ENCODE measurements around the gene PICALM.

Gene PICALM

DNA sequence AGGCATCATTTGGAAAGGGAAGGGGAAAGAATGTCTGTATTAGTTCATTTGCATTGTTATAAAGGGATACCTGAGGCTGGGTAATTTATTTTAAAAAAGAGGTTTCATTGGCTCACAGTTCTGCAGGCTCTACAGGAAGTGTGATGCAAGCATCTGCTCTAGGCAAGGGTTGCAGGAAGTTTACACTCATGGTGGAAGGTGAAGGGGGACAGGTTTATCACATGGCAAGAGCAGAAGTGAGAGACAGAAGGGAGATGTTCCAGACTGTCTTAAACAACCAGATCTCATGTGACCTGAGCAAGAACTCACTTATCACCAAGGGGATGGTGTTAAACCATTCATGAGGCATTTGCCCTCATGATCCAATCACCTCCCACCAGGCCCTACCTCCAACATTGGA, 123.1 kb downstream of the PICALM start:
- POLR2A ChIA-PET: no interaction called here
- CTCF ChIA-PET: interaction anchor here (1.2 to 5.6 kb wide), 5 partner anchors 8 to 346 kb away, joined by 3 to 47 read pairs (median 4); partner anchors contain the start of gene CCDC83
- DNase-seq (ENCODE audit: low read depth, low spot score): no peak
- no peak overlapping the region for H3K4me3 ChIP-seq (ENCODE audit: low read depth, low read length)
- TF ChIP-seq, protein P1, sequence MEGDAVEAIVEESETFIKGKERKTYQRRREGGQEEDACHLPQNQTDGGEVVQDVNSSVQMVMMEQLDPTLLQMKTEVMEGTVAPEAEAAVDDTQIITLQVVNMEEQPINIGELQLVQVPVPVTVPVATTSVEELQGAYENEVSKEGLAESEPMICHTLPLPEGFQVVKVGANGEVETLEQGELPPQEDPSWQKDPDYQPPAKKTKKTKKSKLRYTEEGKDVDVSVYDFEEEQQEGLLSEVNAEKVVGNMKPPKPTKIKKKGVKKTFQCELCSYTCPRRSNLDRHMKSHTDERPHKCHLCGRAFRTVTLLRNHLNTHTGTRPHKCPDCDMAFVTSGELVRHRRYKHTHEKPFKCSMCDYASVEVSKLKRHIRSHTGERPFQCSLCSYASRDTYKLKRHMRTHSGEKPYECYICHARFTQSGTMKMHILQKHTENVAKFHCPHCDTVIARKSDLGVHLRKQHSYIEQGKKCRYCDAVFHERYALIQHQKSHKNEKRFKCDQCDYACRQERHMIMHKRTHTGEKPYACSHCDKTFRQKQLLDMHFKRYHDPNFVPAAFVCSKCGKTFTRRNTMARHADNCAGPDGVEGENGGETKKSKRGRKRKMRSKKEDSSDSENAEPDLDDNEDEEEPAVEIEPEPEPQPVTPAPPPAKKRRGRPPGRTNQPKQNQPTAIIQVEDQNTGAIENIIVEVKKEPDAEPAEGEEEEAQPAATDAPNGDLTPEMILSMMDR (IDR thresholded peaks at IDR 0.05; ENCODE audit: insufficient read depth, low read length, missing control alignments): no peak

DNA sequence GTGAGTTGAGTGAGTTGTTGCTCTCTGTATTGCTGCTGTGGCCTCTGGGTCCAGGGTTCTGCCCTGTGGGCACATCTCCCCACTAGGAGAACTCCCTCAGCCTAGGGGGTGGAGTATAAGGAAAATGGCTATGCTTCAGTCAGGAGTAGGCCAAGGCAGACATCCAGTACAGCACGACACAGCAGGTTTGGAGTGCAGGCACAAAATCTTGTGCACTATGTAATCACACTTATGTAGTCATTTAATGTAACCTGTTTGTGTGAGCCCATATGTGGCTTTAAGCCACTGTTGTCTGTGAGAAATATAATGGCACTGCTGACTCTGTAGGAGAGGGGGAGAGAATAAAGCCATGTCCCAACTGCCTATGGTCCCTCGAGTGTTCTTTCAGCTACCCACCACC, 123.6 kb downstream of the PICALM start:
- POLR2A ChIA-PET: no interaction called here
- TF ChIP-seq, protein P1 (IDR thresholded peaks at IDR 0.05; ENCODE audit: insufficient read depth, low read length, missing control alignments): no peak
- CTCF ChIA-PET: interaction anchor here (2.3 to 5.6 kb wide), 2 partner anchors 90 to 347 kb away, joined by 9 to 47 read pairs; partner anchors contain the start of gene CCDC83
- H3K4me3 ChIP-seq (ENCODE audit: low read depth, low read length): no peak overlapping the region
- no peak for DNase-seq (ENCODE audit: low read depth, low spot score)

DNA sequence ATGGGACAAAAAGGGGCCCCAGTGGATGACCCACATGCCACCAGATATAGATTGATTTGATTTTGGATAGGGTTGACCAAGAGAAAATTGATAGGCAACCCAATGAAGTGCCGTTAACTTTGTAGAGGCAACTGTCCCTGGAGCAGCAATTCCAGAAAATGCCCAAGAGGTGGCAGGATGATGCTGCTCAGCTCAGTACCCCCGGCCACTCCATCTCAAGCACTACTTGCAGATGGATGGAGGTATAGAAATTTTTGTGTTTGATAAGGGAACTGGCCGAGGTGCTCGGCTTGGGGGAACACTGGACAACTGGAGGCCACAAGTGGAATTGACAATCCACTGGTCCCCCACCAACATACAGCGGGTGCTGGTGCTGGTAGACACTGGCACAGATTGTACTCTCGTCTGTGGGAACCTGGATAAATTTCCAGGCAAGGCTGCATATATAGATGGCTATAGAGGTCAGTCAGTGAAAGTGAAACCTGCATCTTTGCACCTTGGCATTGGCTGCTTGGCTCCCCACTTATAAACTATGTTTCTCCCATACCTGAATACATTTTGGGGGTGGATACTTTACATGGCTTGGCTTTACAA, 127.4 kb downstream of the PICALM start:
- POLR2A ChIA-PET: no interaction called here
- H3K4me3 ChIP-seq (ENCODE audit: low read depth, low read length): no peak overlapping the region
- CTCF ChIA-PET: interaction anchor here (0.8 to 5.6 kb wide), 6 partner anchors 22 to 351 kb away, joined by 3 to 47 read pairs (median 4); no protein-coding TSS in a partner anchor
- no peak for DNase-seq (ENCODE audit: low read depth, low spot score)
- TF ChIP-seq, protein P1 (IDR thresholded peaks at IDR 0.05; ENCODE audit: insufficient read depth, low read length, missing control alignments): peak; percentile 66

DNA sequence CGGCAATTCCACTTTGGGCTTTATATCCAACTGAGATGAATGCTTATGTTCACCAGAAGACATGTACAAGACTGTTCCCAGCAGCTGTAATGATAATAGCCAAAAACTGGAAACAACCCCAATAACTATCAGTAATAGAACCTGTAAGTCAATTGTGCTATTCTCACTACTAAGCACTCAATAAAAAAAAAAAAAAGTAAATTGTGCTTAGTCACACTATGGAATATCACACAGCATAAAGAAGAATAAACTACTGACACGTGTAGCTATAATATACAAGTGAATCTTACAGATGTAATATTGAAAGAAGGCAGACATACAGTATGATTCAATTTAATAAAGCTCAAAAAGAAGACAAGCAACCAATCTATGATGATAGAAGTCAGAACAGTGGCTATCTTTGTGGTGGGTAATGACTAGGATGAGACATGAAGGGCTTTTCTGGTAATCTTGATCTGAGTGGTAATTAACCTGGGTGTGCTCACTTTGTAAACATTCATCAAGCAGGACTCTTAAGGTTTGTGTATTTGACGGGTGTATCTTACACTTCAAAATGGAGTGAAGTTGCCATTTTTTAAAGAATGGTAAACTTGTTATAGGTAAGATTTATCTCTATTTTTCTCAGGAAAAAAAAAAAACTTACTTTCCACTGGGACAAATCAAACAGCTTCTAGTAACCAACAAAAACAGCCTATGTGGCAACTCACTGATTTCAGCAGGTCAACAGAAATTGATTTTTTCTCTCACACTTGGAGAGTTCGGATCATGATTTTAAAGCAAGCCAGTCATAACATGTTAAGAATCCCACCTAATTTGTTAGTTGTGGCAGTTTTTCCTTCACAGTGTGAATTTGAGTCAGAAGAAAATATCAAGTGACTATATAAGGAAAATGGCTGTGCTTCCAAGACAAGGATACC, 129.5 kb downstream of the PICALM start:
- no peak overlapping the region for H3K4me3 ChIP-seq (ENCODE audit: low read depth, low read length)
- POLR2A ChIA-PET: interaction anchor here (0.6 kb wide), 1 partner anchor 152 kb away, joined by 4 read pairs; no protein-coding TSS in a partner anchor
- CTCF ChIA-PET: interaction anchor here (0.8 to 3.2 kb wide), 8 partner anchors 10 to 355 kb away, joined by 3 to 12 read pairs (median 6); partner anchors contain the start of gene CCDC83
- TF ChIP-seq, protein P1 (IDR thresholded peaks at IDR 0.05; ENCODE audit: insufficient read depth, low read length, missing control alignments): no peak
- no peak for DNase-seq (ENCODE audit: low read depth, low spot score)

DNA sequence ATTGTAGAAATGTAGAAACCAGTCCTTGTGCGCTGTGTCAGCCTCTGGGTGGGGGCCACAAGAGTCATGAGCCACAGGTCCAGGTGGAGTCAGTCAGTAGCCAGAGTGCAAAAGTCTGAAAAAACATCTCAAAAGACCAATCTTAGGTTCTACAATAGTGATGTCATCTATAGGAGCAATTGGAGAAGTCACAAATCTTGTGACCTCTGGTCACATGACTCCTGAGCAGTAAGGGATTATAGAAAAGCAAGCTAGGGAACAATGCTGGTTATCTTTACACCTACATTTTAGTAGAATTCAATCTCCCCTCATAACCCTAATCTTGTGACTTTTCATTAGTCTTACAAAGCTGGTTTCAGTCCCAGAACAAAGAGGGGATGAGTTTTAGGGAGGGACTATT, 131.0 kb downstream of the PICALM start:
- ChIA-PET POLR2A (no interaction called here), CTCF (interaction anchor here (0.6 to 3.2 kb wide), 5 partner anchors 9 to 354 kb away, joined by 3 to 12 read pairs (median 8); partner anchors contain the start of gene CCDC83)
- H3K4me3 ChIP-seq (ENCODE audit: low read depth, low read length): no peak overlapping the region
- no peak for DNase-seq (ENCODE audit: low read depth, low spot score)
- TF ChIP-seq, protein P1 (IDR thresholded peaks at IDR 0.05; ENCODE audit: insufficient read depth, low read length, missing control alignments): no peak

DNA sequence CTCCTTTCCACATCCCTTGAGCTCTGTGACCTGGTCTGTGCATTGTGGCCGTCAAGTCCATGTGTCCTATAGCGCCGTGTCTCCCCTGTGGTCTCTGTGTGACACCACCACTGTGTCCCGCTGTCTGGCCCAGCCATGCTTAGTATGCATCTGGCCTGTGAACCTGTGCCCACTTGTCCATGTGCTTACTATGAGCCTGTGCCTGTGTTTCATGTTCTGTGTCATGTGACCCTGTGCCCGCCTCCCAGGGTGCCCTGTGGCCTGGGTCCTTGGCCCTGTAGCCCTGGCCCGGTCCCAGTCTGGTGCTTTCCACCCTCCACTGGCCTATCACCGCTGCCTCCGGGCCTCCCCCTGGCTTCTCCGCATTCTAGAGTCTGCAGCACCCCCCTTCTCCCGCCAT, 133.1 kb downstream of the PICALM start:
- no peak overlapping the region for H3K4me3 ChIP-seq (ENCODE audit: low read depth, low read length)
- CTCF ChIA-PET: no interaction called here
- no peak for DNase-seq (ENCODE audit: low read depth, low spot score)
- TF ChIP-seq, protein P1 (IDR thresholded peaks at IDR 0.05; ENCODE audit: insufficient read depth, low read length, missing control alignments): no peak
- POLR2A ChIA-PET: no interaction called here

Measured in AG04449 (cell line).